ENCODE measurements around the gene TAP1.

DNA sequence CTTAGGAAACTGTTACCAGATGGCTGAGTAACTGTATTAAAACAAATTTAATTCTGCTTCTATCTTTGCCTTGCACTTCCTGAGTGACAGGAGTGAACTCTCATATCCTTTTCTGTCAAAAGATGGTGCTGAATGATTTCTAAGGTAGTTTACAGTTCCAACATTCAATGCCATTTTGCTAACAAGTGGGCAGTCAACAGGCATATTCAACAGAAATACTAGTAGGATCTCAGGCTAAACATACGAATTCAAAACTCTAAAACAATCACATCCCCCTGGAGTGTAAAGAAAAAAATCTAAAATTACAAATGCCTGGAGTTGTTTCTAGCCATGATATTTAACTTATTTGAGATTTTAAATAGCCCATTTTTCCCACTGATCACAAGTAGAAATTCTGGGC is 7.2 kb upstream of the TAP1 start:
- TF ChIP-seq, protein P1, sequence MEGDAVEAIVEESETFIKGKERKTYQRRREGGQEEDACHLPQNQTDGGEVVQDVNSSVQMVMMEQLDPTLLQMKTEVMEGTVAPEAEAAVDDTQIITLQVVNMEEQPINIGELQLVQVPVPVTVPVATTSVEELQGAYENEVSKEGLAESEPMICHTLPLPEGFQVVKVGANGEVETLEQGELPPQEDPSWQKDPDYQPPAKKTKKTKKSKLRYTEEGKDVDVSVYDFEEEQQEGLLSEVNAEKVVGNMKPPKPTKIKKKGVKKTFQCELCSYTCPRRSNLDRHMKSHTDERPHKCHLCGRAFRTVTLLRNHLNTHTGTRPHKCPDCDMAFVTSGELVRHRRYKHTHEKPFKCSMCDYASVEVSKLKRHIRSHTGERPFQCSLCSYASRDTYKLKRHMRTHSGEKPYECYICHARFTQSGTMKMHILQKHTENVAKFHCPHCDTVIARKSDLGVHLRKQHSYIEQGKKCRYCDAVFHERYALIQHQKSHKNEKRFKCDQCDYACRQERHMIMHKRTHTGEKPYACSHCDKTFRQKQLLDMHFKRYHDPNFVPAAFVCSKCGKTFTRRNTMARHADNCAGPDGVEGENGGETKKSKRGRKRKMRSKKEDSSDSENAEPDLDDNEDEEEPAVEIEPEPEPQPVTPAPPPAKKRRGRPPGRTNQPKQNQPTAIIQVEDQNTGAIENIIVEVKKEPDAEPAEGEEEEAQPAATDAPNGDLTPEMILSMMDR (IDR thresholded peaks at IDR 0.05; ENCODE audit: extremely low read depth in 1 of 2, insufficient read depth in 1 of 2, low read depth in 1 of 2, low read length in 2 of 2) = no peak
- TF ChIP-seq EZH2 (IDR thresholded peaks at IDR 0.05; ENCODE audit: borderline replicate concordance, low read depth, low read length, severe bottlenecking) = no peak
